Measurements from ENCODE around the gene LHX3.

- TF ChIP-seq, protein P1, sequence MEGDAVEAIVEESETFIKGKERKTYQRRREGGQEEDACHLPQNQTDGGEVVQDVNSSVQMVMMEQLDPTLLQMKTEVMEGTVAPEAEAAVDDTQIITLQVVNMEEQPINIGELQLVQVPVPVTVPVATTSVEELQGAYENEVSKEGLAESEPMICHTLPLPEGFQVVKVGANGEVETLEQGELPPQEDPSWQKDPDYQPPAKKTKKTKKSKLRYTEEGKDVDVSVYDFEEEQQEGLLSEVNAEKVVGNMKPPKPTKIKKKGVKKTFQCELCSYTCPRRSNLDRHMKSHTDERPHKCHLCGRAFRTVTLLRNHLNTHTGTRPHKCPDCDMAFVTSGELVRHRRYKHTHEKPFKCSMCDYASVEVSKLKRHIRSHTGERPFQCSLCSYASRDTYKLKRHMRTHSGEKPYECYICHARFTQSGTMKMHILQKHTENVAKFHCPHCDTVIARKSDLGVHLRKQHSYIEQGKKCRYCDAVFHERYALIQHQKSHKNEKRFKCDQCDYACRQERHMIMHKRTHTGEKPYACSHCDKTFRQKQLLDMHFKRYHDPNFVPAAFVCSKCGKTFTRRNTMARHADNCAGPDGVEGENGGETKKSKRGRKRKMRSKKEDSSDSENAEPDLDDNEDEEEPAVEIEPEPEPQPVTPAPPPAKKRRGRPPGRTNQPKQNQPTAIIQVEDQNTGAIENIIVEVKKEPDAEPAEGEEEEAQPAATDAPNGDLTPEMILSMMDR (IDR thresholded peaks at IDR 0.05; ENCODE audit: low read depth, low read length) = no peak
- TF ChIP-seq POLR2A (IDR thresholded peaks at IDR 0.05; ENCODE audit: extremely low read depth, insufficient read length) = no peak
Measured at GRCh38 chr9:136252846-136253245, 47.9 kb upstream of the LHX3 start.

All from NB4 (cell line).